Mesendoderm (in vitro differentiated cells): ENCODE data around the gene MYO16.

Experiments used
- DNase-seq: peaks from one replicate; pipeline ENCODE4 v3.0.0; 2013
- H2AK5ac ChIP-seq: 2 replicates; pipeline ENCODE4 v1.6.1; 2013; ENCODE audit warnings: low read length, inconsistent platforms
- H2BK120ac ChIP-seq: 2 replicates; pipeline ENCODE4 v1.6.1; 2013; ENCODE audit warnings: low read depth, mild to moderate bottlenecking, low read length, moderate library complexity, mixed read lengths
- H2BK15ac ChIP-seq: replicated peaks from 2 replicates; pipeline ENCODE4 v1.6.1; 2013; ENCODE audit warnings: low read depth, mild to moderate bottlenecking, moderate library complexity
- H2BK5ac ChIP-seq: 2 replicates; pipeline ENCODE4 v1.6.1; 2013; ENCODE audit warnings: low read length, inconsistent platforms
- H3K18ac ChIP-seq: 2 replicates; pipeline ENCODE4 v1.6.1; 2013; ENCODE audit warnings: mild to moderate bottlenecking, low read length, mixed read lengths
- H3K23ac ChIP-seq: one replicate; pipeline ENCODE4 v1.6.1; 2013; ENCODE audit warnings: low read length
- H3K27ac ChIP-seq: 2 replicates; pipeline ENCODE4 v1.5.1; 2013; ENCODE audit warnings: low read depth, mild to moderate bottlenecking, inconsistent platforms, low read length, moderate library complexity
- H3K27me3 ChIP-seq: 2 replicates; pipeline ENCODE4 v1.6.1; 2013; ENCODE audit warnings: low read length, control low read depth, mild to moderate bottlenecking, inconsistent platforms; ENCODE audit not compliant: insufficient read depth, poor library complexity
- H3K36me3 ChIP-seq: 2 replicates; pipeline ENCODE4 v1.6.1; 2013; ENCODE audit warnings: low read length, inconsistent platforms; ENCODE audit not compliant: control insufficient read depth, insufficient read depth
- H3K4ac ChIP-seq: one replicate; pipeline ENCODE4 v1.6.1; 2013; ENCODE audit warnings: low read depth, mild to moderate bottlenecking, low read length, moderate library complexity
- H3K4me1 ChIP-seq: 2 replicates; pipeline ENCODE4 v1.6.1; 2013; ENCODE audit warnings: low read depth, low read length, inconsistent platforms; ENCODE audit not compliant: control insufficient read depth
- H3K4me2 ChIP-seq: 2 replicates; pipeline ENCODE4 v1.6.1; 2013; ENCODE audit warnings: low read length
- H3K4me3 ChIP-seq: 2 replicates; pipeline ENCODE4 v1.5.1; 2013; ENCODE audit warnings: mild to moderate bottlenecking, low read length
- H3K56ac ChIP-seq: one replicate; pipeline ENCODE4 v1.6.1; 2013; ENCODE audit warnings: low read length
- H3K79me1 ChIP-seq: 2 replicates; pipeline ENCODE4 v1.6.1; 2013; ENCODE audit warnings: low read length, inconsistent platforms
- H3K79me2 ChIP-seq: 2 replicates; pipeline ENCODE4 v1.6.1; 2013; ENCODE audit warnings: mild to moderate bottlenecking, low read length; ENCODE audit not compliant: control insufficient read depth, insufficient read depth
- H3K9ac ChIP-seq: 2 replicates; pipeline ENCODE4 v1.6.1; 2013; ENCODE audit warnings: low read length, inconsistent platforms
- H4K5ac ChIP-seq: one replicate; pipeline ENCODE4 v1.6.1; 2013; ENCODE audit warnings: low read length
- H4K8ac ChIP-seq: one replicate; pipeline ENCODE4 v1.6.1; 2013; ENCODE audit warnings: low read depth, mild to moderate bottlenecking, control low read depth, low read length, moderate library complexity
- WGBS: extraction: QIAGEN DNeasy Blood & Tissue Kit; methylation state at CpG from one replicate; pipeline ENCODE4 v1.1.7; 2013; ENCODE audit warnings: low lambda C conversion rate, missing lambda C conversion rate; ENCODE audit not compliant: insufficient coverage; ENCODE audit errors: extremely low coverage; 5-methylcytosine and 5-hydroxymethylcytosine counted together

MYO16 gene

DNA sequence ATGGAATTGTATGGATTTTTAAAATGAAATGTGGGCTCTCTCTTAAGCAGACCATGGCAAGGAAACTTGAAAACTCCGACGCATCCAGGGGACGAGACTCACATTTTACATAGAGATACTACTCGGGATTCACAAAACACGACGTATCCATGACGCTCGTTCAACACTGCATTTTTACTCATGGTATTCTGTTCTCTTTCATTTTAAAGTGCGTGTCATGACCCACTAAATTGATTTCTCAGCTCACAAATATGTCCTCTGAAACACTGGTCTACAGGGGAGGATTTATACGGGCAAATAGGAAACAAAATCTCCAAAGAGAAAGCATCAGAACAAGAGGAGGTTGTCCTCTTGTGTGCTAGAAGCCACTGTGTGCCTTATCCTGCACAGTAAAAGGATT lies 523.5 kb downstream of the MYO16 start:
- no CpG with 5 or more reads among the region's 10 CpGs for WGBS

DNA sequence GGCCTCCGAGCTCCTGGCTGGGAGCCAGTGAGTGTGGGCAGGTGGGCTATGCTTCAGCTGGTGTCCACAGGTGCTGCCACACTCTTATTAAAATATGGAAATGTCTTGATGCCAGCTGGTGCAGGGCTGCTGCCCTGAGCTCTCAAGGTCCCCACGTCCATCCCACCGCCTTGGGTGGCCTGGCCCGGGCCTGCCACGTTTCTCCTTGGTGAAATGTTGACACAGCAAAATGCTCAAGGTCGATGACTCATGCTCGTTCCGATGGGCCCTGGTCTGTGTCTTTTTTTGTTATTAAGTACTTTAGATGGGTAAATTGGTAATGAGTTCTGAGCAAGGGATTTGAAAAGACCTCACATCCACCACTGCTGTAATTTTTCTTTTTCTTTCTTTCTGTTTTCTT lies 524.7 kb downstream of the MYO16 start:
- H4K8ac ChIP-seq, result no peak overlapping the region
- no peak overlapping the region for H3K27ac ChIP-seq
- no peak overlapping the region for H3K9ac ChIP-seq
- no peaks in the 10 kb centered on the region for H3K79me2 ChIP-seq
- no peak overlapping the region for H2BK15ac ChIP-seq
- H3K36me3 ChIP-seq, result no peaks in the 10 kb centered on the region
- H3K4me1 ChIP-seq, result no peaks in the 10 kb centered on the region
- no peak overlapping the region for H2BK120ac ChIP-seq
- WGBS, result no CpG with 5 or more reads among the region's 8 CpGs
- no peak overlapping the region for H3K23ac ChIP-seq
- no peak overlapping the region for H2AK5ac ChIP-seq
- H3K4me2 ChIP-seq, result no peak overlapping the region
- H2BK5ac ChIP-seq, result no peak overlapping the region
- no peak overlapping the region for H4K5ac ChIP-seq
- no peaks in the 10 kb centered on the region for H3K79me1 ChIP-seq
- no peaks in the 10 kb centered on the region for H3K27me3 ChIP-seq
- H3K4ac ChIP-seq, result no peak overlapping the region
- no peak overlapping the region for H3K4me3 ChIP-seq
- no peak overlapping the region for H3K56ac ChIP-seq
- DNase-seq, result no peak
- no peak overlapping the region for H3K18ac ChIP-seq

More for the DNA sequence above, 523.5 kb downstream of the MYO16 start:
- no peak overlapping the region for H2BK5ac ChIP-seq
- no peak overlapping the region for H2AK5ac ChIP-seq
- H3K4me2 ChIP-seq, result no peak overlapping the region
- H3K79me2 ChIP-seq, result no peaks in the 10 kb centered on the region
- H3K9ac ChIP-seq, result no peak overlapping the region
- no peak overlapping the region for H3K4ac ChIP-seq
- H3K36me3 ChIP-seq, result no peaks in the 10 kb centered on the region
- no peak overlapping the region for H3K23ac ChIP-seq
- no peak overlapping the region for H2BK120ac ChIP-seq
- H3K56ac ChIP-seq, result no peak overlapping the region
- DNase-seq, result no peak
- H3K27me3 ChIP-seq, result no peaks in the 10 kb centered on the region
- H3K4me3 ChIP-seq, result no peak overlapping the region
- H3K18ac ChIP-seq, result no peak overlapping the region
- H4K5ac ChIP-seq, result no peak overlapping the region
- H4K8ac ChIP-seq, result no peak overlapping the region
- H2BK15ac ChIP-seq, result no peak overlapping the region
- no peaks in the 10 kb centered on the region for H3K4me1 ChIP-seq
- H3K79me1 ChIP-seq, result no peaks in the 10 kb centered on the region
- no peak overlapping the region for H3K27ac ChIP-seq

DNA sequence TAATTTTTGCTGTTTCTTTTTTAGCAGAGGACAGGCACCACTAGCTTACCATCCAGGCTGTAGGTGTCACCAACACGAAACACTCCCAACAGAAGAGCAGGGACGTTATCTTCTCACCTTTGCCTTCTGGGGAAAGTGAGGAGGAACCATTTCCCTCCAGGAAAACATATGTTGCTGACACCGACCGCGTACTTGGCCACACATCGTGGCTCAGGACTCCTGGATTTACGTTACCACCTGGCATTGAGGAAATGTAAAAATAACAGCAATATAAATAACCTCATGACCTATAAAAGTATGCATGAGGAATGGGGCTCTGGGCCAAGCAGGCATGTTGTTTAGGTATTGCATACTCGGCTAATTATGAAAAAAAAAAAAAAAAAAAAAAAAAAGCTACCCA lies 525.1 kb downstream of the MYO16 start:
- Histone ChIP-seq H3K79me2 (no peaks in the 10 kb centered on the region), H3K36me3 (no peaks in the 10 kb centered on the region), H3K4me3 (no peak overlapping the region), H3K23ac (no peak overlapping the region), H2BK120ac (no peak overlapping the region), H3K4ac (no peak overlapping the region), H2BK5ac (no peak overlapping the region), H3K18ac (no peak overlapping the region), H4K5ac (no peak overlapping the region), H3K9ac (no peak overlapping the region), H3K4me1 (no peaks in the 10 kb centered on the region), H4K8ac (no peak overlapping the region), H3K4me2 (no peak overlapping the region), H3K56ac (no peak overlapping the region), H2AK5ac (no peak overlapping the region), H3K79me1 (no peaks in the 10 kb centered on the region), H3K27ac (no peak overlapping the region), H3K27me3 (no peaks in the 10 kb centered on the region), H2BK15ac (no peak overlapping the region)
- peak; percentile 39 for DNase-seq
- no CpG with 5 or more reads among the region's 8 CpGs for WGBS

DNA sequence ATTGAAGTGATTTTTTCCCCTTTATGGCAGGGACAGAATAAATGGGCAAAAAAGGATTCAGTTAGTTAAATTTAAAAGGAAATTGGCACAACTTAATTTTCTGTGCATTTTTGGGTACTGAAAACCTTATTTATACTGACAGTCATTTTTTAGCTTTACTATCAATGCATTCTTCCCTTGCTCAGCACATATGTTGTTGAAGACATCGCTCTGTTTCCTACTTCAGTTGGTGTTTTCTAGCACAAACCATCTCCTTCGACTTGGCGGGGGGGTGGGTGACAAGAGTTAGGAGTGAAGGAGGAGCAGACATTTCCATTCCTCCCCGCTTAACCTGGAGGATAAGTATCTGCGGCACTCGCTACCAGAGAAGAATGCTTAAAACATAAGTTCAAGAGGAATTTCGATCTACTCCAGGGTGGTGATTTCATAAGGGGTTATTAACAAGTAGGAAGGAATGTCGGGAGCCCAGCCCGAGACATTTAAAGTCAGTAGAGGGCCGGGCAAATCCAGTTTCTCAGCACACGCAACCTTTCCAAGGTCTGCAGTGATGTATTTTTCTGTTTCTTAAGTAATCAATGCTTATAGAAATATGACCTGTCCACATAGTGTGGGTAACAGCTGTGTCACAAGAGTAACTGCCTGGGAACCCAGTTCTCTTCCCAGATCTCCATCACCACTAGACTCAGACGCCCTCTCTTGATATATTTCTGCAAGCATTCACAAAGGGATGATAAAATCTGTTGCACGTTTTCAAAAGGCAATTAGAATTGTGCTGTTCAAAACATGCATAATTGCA lies 525.8 kb downstream of the MYO16 start:
- Histone ChIP-seq H3K79me1 (no peaks in the 10 kb centered on the region), H3K18ac (no peak overlapping the region), H3K9ac (no peak overlapping the region), H3K4ac (no peak overlapping the region), H3K56ac (no peak overlapping the region), H3K4me3 (no peak overlapping the region), H3K79me2 (no peaks in the 10 kb centered on the region), H3K4me1 (no peaks in the 10 kb centered on the region), H3K36me3 (no peaks in the 10 kb centered on the region), H3K27ac (no peak overlapping the region), H4K8ac (no peak overlapping the region), H3K27me3 (no peaks in the 10 kb centered on the region), H2BK120ac (no peak overlapping the region), H4K5ac (no peak overlapping the region), H2AK5ac (no peak overlapping the region), H2BK5ac (no peak overlapping the region), H3K4me2 (no peak overlapping the region), H2BK15ac (no peak overlapping the region), H3K23ac (no peak overlapping the region)
- WGBS, result no CpG with 5 or more reads among the region's 13 CpGs
- DNase-seq, result peak; percentile 33

DNA sequence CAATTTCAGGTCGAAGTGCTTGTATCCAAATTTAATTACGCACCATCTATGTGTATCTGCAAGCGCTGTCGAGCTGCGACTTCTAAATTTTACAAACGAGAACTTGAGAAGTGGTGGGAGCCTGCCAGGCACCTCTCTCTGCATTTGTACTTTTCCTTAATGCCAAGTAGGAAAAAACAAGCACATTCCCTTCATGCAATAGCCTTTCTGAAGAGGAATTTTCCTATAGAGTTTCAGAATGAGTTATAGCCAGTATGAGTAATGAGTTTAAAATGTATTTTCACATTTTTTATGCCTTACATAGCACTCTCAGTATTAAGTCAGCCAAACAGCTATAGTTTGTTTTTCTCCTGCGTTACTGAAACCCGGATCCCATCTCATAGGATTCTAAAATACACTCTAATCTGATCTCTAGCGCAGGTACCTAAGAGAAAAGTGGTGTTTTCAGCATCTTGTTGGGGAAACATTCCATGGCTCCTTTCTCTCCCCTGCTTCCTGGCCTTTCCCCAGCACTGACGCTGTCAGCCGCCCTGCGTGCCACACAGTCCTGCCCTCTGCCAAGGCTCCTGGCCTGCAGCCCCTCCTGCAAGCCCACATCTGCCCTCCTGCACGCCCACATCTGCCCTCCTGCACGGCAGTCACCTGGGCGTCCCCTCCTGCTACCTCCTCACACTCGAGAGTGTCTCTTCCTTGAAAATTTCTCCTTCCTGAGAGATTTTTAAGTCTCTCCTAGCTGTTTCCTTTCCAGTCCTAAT lies 526.9 kb downstream of the MYO16 start:
- Histone ChIP-seq H3K9ac (no peak overlapping the region), H3K36me3 (no peaks in the 10 kb centered on the region), H2AK5ac (no peak overlapping the region), H3K4me1 (no peaks in the 10 kb centered on the region), H3K79me2 (no peaks in the 10 kb centered on the region), H4K5ac (no peak overlapping the region), H2BK15ac (no peak overlapping the region), H3K79me1 (no peaks in the 10 kb centered on the region), H3K4ac (peak overlapping the region; percentile 39), H2BK120ac (no peak overlapping the region), H3K18ac (no peak overlapping the region), H3K27ac (peak overlapping the region; percentile 50), H4K8ac (no peak overlapping the region), H3K4me3 (no peak overlapping the region), H3K4me2 (no peak overlapping the region), H3K23ac (no peak overlapping the region), H3K27me3 (no peaks in the 10 kb centered on the region), H3K56ac (peak overlapping the region; percentile 30), H2BK5ac (no peak overlapping the region)
- DNase-seq, result peak; percentile 55
- no CpG with 5 or more reads among the region's 16 CpGs for WGBS
